Endothelial cell of umbilical vein (primary cell): ENCODE results near the gene DDR2. TPM values are rescaled to one million over a fixed set of nuclear protein-coding genes. Genes with fewer than 3 reads are reported as not detected.

Experiments
- BruUV-seq: library from RNA; stranded (reverse); fragments of 400-500 nt; replicated peaks from 2 replicates; lab custom pipeline; 2021; lab: Mats Ljungman, UMichigan
- CTCF ChIA-PET: fragments of 300-600, 350-600 bp; sonication (Branson Sonifier 250); formaldehyde crosslinking; loops from one replicate; lab custom pipeline; 2021; ENCODE audit warnings: antibody characterized with exemption, inconsistent platforms; lab: Charles Lee
- POLR2A ChIA-PET: fragments of 300-600, 350-600 bp; sonication (Branson Sonifier 250); formaldehyde crosslinking; loops from one replicate; lab custom pipeline; 2021; ENCODE audit warnings: antibody characterized with exemption, inconsistent platforms; lab: Charles Lee
- DNase-seq: peaks from one replicate; pipeline ENCODE4 v3.0.0-alpha.2; 2011; ENCODE audit warnings: low read depth, low spot score
- FAIRE-seq: peaks from 2 replicates; lab custom pipeline; 2011; peaks lifted over from hg19 to GRCh38; lab: Jason Lieb, UNC
- H2AFZ ChIP-seq: 2 replicates; pipeline ENCODE4 v1.6.0; 2012; ENCODE audit warnings: low read depth, low read length, control low read depth, inconsistent platforms
- H3K27ac ChIP-seq: 2 replicates; pipeline ENCODE4 v1.5.1; 2011; ENCODE audit warnings: low read depth, mild to moderate bottlenecking, control low read depth, low read length, moderate library complexity; ENCODE audit not compliant: insufficient read depth
- H3K27me3 ChIP-seq, 2 experiments: 2 replicates each; pipeline versions ENCODE4 v1.6.0 to v1.6.1; 2011; ENCODE audit warnings: low read length in 2 of 2, mixed read lengths in 1 of 2; ENCODE audit not compliant: control insufficient read depth in 2 of 2, insufficient read depth in 2 of 2
- H3K36me3 ChIP-seq, 2 experiments: 2 replicates in 1 of 2; 3 replicates in 1 of 2; pipeline ENCODE4 v1.5.1; 2011; ENCODE audit warnings: low read length in 2 of 2, mild to moderate bottlenecking in 1 of 2, moderate library complexity in 1 of 2; ENCODE audit not compliant: control insufficient read depth in 2 of 2, insufficient read depth in 2 of 2; ENCODE audit errors: extremely low read depth in 1 of 2
- H3K4me1 ChIP-seq: 3 replicates; pipeline ENCODE4 v1.5.1; 2011; ENCODE audit warnings: mild to moderate bottlenecking, low read length; ENCODE audit not compliant: control insufficient read depth, insufficient read depth; ENCODE audit errors: extremely low read depth
- H3K4me2 ChIP-seq: 2 replicates; pipeline ENCODE4 v1.6.1; 2011; ENCODE audit warnings: low read length, control low read depth, mixed read lengths; ENCODE audit not compliant: insufficient read depth
- H3K4me3 ChIP-seq, 3 experiments: fragments of 200-600 bp in 1 of 3; sonication (generic), shearing (Covaris generic) in 1 of 3; replicated peaks in 1 of 3; 2 replicates each; pipeline ENCODE4 v1.5.1; 2011 to 2016; ENCODE audit warnings: control low read depth in 3 of 3, low read length in 3 of 3, mild to moderate bottlenecking in 2 of 3, inconsistent platforms in 1 of 3, low read depth in 1 of 3, moderate library complexity in 1 of 3; ENCODE audit not compliant: insufficient read depth in 1 of 3
- H3K79me2 ChIP-seq: 2 replicates; pipeline ENCODE4 v1.6.0; 2012; ENCODE audit warnings: low read length, inconsistent platforms; ENCODE audit not compliant: control insufficient read depth, insufficient read depth
- H3K9ac ChIP-seq: replicated peaks from 2 replicates; pipeline ENCODE3; 2011; ENCODE audit warnings: low read length, control low read depth; ENCODE audit not compliant: insufficient read depth; ENCODE audit errors: extremely low read depth
- H3K9me1 ChIP-seq: replicated peaks from 3 replicates; pipeline ENCODE4 v1.6.0; 2011; ENCODE audit warnings: mild to moderate bottlenecking, low read length; ENCODE audit not compliant: control insufficient read depth, insufficient read depth; ENCODE audit errors: extremely low read depth
- H3K9me3 ChIP-seq: replicated peaks from 2 replicates; pipeline ENCODE4 v1.5.1; 2012; ENCODE audit warnings: low read length, inconsistent platforms; ENCODE audit not compliant: control insufficient read depth, insufficient read depth
- H4K20me1 ChIP-seq: replicated peaks from 2 replicates; pipeline ENCODE3; 2011; ENCODE audit warnings: mild to moderate bottlenecking, low read length; ENCODE audit not compliant: control insufficient read depth, insufficient read depth; ENCODE audit errors: extremely low read depth
- CTCF ChIP-seq, 2 donors: IDR thresholded peaks; 1 replicate in 1 of 2; 2 replicates in 1 of 2; pipeline ENCODE4 v1.5.1; 2011; ENCODE audit warnings: low read length in 2 of 2, mild to moderate bottlenecking in 2 of 2, moderate library complexity in 2 of 2, control low read depth in 1 of 2, inconsistent platforms in 1 of 2, low read depth in 1 of 2; ENCODE audit not compliant: insufficient read depth in 1 of 2; ENCODE audit errors: extremely low read depth in 1 of 2
- EZH2 ChIP-seq: IDR thresholded peaks from 2 replicates; pipeline ENCODE4 v1.6.1; 2012; ENCODE audit warnings: borderline replicate concordance, low read depth, mild to moderate bottlenecking, moderate library complexity, low read length, inconsistent platforms; ENCODE audit not compliant: severe bottlenecking
- FOS ChIP-seq: IDR thresholded peaks from 2 replicates; pipeline ENCODE4 v1.6.1; 2011; ENCODE audit warnings: mild to moderate bottlenecking, low read length, moderate library complexity, borderline replicate concordance; ENCODE audit not compliant: insufficient read depth
- GATA2 ChIP-seq: IDR thresholded peaks from 2 replicates; pipeline ENCODE4 v1.7.0; 2011; ENCODE audit warnings: low read depth, mild to moderate bottlenecking, moderate library complexity, mixed read lengths, low read length; ENCODE audit not compliant: insufficient read length, insufficient read depth
- JUN ChIP-seq: IDR thresholded peaks from 2 replicates; pipeline ENCODE4 v1.6.1; 2011; ENCODE audit warnings: borderline replicate concordance, low read depth; ENCODE audit not compliant: insufficient read length, insufficient read depth
- MAX ChIP-seq: IDR thresholded peaks from 2 replicates; pipeline ENCODE4 v1.6.1; 2011; ENCODE audit not compliant: insufficient read depth, insufficient read length
- MYC ChIP-seq: IDR thresholded peaks from one replicate; pipeline ENCODE4 v1.6.1; 2011; ENCODE audit warnings: mild to moderate bottlenecking, low read depth, low read length
- POLR2A ChIP-seq: IDR thresholded peaks from 2 replicates; pipeline ENCODE4 v1.6.1; 2012; ENCODE audit warnings: low read depth, mild to moderate bottlenecking, control low read depth, low read length
- POLR2AphosphoS5 ChIP-seq: IDR thresholded peaks from 2 replicates; pipeline ENCODE4 v1.6.1; 2012; ENCODE audit warnings: low read depth, mild to moderate bottlenecking, control low read depth, low read length, moderate library complexity; ENCODE audit not compliant: insufficient read depth
- dilution Hi-C: fragments of 300-500 bp; cut with MboI; formaldehyde crosslinking; loops from one replicate; pipeline ENCODE4 v1.15.0; 2019; ENCODE audit warnings: low sequenced_read_pairs; ENCODE audit not compliant: extremely low pct_ligation_motif_present
- intact Hi-C: fragments of 100-400 bp; cut with micrococcal nuclease; formaldehyde crosslinking; loops from one replicate; pipeline ENCODE4 v1.10.0; 2022
- polyA plus RNA-seq, 4 experiments: library from polyadenylated mRNA; depleted of rRNA in 3 of 4; stranded (reverse) in 3 of 4; unstranded in 1 of 4; fragments of >200 nt; gene quantifications; 2 replicates each; pipeline versions ENCODE4 v1.2.1 to v1.2.3, GENCODE V29; 2011 to 2012; ENCODE audit warnings: missing spikeins in 1 of 4
- total RNA-seq: library from RNA; stranded (reverse); gene quantifications from 2 replicates; pipeline ENCODE4 v1.2.3, GENCODE V29; 2021

DDR2 gene
- total and polyA plus RNA-seq, 2 donors (not counting 3 experiments of a cell fraction or from before 2014, with no cell fraction given): 27.8 to 30.8 TPM

GRCh38 chr1:162641114-162641513 is 8.8 kb downstream of the DDR2 start:
- no TSS peak for BruUV-seq
- TF ChIP-seq POLR2AphosphoS5 (no peak), MYC (no peak), CTCF (IDR thresholded peaks at IDR 0.05; ENCODE audit: extremely low read depth in 1 of 2, insufficient read depth in 1 of 2, low read depth in 1 of 2, low read length in 2 of 2) (no peak), FOS (no peak), JUN (no peak), GATA2 (no peak), POLR2A (no peak), EZH2 (no peak), MAX (no peak)
- Histone ChIP-seq H3K27me3 (no peaks in the 10 kb centered on the region), H3K4me2 (no peak overlapping the region), H3K36me3 (no peaks in the 10 kb centered on the region), H3K4me3 (no peak overlapping the region), H3K9ac (no peak overlapping the region), H4K20me1 (no peaks in the 10 kb centered on the region), H3K27ac (no peak overlapping the region), H3K9me1 (no peaks in the 10 kb centered on the region), H3K9me3 (no peaks in the 10 kb centered on the region), H2AFZ (no peak overlapping the region), H3K4me1 (no peaks in the 10 kb centered on the region), H3K79me2 (peaks cover 41% of the 10 kb centered on the region)
- dilution Hi-C loops: no loop called here
- CTCF ChIA-PET: interaction anchor here (0.9 to 3.3 kb wide), 6 partner anchors 8 to 69 kb away, joined by 3 to 13 read pairs (median 3); partner anchors contain the start of gene DDR2
- no peak for DNase-seq
- POLR2A ChIA-PET: no interaction called here
- intact Hi-C loops: no loop called here
- no peak for FAIRE-seq
